Forelimb muscle (tissue), 1 donor: ENCODE measurements around the gene SCIN. TPM values are rescaled to one million over a fixed set of nuclear protein-coding genes. Genes with fewer than 3 reads are reported as not detected.

Experiments
- DNase-seq: peaks from one replicate; pipeline ENCODE4 v3.0.0-alpha.2; 2013; ENCODE audit warnings: low read depth
- polyA plus RNA-seq: library from polyadenylated mRNA; unstranded; fragments of 120-200 nt; gene quantifications from one replicate; pipeline ENCODE4 v1.2.1, GENCODE V29; 2013; ENCODE audit not compliant: insufficient read length

The SCIN gene
- polyA plus RNA-seq, 1 donor, result 0.34 TPM

GRCh38 chr7:12567015-12567414 is 3.5 kb upstream of the SCIN start:
- no peak for DNase-seq

- no peak for DNase-seq
Observed at GRCh38 chr7:12569673-12570072, 847 bp upstream of the SCIN start.

DNA sequence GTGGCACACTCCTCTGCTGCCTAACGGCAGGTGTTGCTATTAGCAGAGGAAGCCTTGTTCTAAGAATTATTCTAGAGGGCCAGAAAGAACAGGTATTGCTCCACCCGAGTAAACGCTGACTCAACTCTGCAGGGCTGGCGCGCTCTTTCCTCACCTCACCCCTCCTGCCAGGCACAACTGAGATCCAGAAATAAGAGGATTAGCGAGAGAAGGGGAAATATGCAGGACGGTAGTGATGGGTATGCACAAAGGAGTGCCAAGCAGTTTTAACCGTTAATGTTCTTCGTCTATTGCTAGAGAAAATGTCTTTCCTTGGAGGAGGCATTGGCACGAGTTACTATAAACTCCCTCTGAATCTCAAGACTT is 369 bp upstream of the SCIN start:
- DNase-seq, result no peak

- DNase-seq, result no peak
Observed at GRCh38 chr7:12571691-12572090, 1.2 kb downstream of the SCIN start.

DNA sequence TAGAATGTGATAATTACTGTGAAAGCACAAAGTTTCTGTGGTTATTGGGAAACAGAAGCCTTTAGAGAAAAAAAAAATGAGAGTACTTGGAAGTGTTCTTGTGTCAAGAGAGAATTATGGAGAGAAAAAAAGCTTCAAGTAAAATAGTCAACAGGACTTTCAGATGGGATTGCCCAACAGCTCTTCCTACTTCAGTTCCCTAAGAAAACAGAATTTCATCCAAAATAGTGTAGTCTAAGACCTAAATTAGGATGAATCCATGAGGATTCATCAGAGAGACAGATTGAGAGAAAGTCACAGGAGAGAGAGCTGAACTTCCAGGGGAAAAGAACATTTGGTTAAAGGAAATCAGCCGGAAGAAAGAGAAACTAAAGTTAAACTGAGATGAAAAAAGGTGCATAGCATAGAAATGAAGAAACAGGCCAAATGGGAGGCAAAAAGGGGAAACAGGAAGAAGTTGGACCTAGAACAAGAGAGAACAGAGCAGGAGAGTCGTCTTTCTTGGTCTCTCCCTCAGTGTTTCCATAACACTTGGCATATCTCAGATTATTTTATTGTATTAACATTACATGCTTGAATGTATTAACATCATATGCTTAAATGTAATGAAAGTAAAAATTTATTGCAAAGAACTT is 2.5 kb downstream of the SCIN start:
- no peak for DNase-seq

GRCh38 chr7:12573885-12574284 is 3.4 kb downstream of the SCIN start:
- no peak for DNase-seq

DNA sequence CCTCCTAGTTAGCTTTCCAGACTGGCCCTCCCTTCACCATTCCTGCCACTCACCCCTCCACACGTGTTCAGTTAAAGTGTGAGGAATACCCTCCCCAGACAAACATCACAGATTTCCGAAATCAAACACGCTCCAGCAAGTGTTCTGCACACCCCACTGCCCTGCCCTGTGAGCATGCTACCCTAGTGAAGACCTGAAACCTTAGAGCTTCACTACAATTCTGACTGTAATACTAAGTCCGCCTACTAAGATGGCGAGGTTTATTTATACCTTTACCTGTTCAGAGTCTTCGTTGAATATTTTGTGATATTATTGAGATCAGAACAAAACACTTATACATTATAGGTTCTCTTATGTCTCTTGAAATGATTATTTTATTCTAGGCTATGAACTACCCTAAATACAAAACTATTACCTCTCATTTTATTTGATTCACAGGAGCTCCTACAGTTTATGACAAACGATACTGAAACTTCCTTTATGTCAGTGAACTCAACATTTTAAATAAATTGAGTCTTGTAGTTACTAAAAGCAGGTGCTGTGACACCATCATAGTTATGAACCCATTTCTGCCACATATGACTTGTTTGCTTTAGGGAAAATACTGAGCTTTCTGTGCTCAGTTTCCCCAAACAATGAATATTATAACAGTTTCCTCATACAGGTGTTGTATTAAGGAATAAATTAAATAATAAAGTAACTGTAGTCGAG is 8.6 kb downstream of the SCIN start:
- DNase-seq, result no peak

GRCh38 chr7:12581897-12582296 is 11.4 kb downstream of the SCIN start:
- DNase-seq, result no peak

- DNase-seq, result no peak
Observed at GRCh38 chr7:12582362-12582761, 11.8 kb downstream of the SCIN start.

DNA sequence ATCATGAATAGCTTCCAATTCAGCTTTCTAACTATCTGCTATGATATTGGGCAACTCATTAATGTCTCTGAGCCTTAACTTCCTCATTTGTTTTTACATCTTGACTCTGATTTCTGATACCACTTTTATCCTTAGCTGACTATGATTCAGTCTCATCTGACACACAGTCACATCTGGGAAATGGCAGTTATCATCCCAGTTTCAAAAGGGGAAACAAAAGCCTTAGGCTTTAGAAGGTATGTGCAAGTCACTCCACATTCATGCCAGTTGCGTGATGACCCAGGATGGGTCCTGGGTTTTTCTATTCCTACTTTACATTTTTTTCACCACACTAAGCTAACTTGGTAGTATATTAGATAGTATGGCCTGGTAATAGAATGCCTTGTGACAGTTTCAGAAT is 12.7 kb downstream of the SCIN start:
- no peak for DNase-seq

GRCh38 chr7:12583922-12584321 is 13.4 kb downstream of the SCIN start:
- DNase-seq, result no peak

- no peak for DNase-seq
Observed at GRCh38 chr7:12584930-12585329, 14.4 kb downstream of the SCIN start.

DNA sequence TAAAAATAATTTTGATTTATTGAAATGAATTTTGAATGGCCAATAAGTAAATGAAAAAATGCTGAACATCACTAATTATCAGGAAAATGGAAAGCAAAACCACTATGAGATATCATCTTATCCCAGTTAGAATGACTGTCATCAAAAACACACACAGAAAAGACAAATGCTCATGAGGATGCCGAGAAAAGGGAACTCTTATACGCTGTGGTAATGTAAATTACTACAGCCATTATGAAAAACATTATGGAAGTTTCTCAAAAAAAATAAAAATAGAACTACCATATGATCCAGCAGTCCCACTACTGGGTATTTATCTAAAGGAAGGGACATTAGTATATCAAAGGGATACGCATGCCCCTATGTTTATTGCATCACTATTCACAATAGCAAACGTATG is 15.8 kb downstream of the SCIN start:
- no peak for DNase-seq

DNA sequence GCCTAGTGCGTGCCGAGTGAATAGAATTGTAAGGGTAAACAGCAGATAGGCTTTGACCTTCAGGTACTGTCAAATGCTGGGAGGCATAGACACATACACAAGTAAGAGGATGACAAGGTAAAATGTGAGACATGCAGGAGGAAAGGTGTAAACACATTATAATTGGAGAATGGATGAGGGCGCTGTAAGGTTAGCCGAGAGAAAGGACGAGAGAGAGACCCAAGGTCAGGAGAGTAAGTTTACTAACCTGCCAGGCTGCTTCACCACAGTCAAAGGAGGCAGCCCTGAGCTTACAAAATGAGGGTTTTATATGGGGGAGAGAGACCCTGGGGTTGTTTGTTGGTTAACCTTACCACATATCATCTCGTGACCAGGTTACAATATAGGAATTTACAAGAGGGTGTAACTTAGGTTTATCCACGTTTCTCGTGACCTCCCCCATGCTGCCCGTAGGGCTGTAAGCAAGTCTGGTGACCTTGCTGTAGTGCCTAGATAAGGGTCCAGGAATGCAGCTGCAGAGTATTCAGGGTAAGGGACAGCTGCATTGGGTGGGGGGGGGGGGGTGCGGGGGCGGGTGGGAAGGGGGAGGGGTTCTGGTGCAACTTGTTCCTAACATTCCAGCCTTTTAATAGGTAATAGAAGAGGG is 17.9 kb downstream of the SCIN start:
- DNase-seq, result no peak

- DNase-seq, result no peak
Observed at GRCh38 chr7:12590559-12590958, 20.0 kb downstream of the SCIN start.

GRCh38 chr7:12594122-12594897 is 23.8 kb downstream of the SCIN start:
- no peak for DNase-seq

GRCh38 chr7:12595148-12595547 is 24.6 kb downstream of the SCIN start:
- no peak for DNase-seq

GRCh38 chr7:12596225-12596790 is 25.8 kb downstream of the SCIN start:
- no peak for DNase-seq

DNA sequence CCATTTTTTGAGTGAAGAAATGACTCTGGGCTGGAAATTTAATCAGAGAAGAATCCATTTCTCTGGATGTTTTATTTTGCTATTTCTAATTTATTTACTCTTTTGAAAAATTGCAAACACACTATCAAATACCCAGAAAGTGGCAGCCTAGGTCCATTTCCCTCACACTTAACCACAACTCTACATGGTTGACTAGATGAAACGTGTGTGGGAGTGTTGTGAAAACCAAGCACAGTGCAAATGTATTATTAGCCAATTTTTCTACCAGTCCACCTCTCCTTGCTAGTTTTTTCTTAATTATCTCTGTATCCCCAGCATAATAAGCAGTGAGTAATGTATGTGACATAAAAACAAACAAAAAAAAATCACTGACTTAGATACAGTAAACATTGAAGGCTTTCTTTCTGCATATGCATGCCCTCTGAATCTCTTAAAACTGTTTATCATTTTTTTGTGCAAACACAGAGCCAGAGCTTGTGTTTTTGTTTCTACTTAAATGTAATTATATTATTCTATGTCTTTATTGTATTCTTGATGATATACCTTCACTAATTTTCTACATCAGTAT is 30.9 kb downstream of the SCIN start:
- DNase-seq, result no peak

DNA sequence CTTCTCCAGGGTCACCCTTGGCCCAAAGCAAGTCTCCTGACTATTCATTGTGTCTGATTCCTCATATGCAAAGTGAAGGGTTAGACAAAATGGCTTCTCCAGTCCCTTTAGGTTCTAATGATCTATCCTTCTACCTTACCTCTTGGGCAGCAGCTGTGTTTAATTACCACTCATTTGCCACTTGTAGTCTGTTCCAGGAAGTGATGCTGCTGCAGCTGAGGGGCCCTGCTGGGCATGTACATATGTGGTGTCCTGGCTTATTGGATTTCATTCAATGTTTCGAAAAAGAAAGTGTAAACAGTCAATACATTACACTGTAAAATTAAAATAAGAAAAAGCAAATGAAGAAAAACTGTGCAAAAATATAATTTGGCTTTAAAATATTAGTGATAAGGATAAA is 36.6 kb downstream of the SCIN start:
- DNase-seq, result no peak

DNA sequence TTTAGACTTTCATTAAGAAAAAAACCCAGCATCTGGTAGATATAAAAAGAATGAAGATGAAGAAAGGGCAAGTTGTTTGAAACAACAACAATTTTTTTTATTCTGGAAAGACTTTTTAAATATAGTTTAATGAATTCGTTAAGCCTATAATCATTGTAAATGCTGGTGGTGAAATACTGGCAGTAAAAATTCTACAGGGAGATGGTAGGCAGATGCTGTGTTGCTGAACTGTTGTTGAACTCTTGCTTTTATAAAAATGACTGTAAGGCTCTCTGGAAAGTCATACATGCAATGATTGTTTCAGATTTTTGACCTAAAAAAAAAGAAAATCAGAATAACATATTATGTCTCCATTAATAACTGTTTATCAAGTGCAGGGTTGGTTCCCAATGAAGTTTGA is 39.0 kb downstream of the SCIN start:
- no peak for DNase-seq

DNA sequence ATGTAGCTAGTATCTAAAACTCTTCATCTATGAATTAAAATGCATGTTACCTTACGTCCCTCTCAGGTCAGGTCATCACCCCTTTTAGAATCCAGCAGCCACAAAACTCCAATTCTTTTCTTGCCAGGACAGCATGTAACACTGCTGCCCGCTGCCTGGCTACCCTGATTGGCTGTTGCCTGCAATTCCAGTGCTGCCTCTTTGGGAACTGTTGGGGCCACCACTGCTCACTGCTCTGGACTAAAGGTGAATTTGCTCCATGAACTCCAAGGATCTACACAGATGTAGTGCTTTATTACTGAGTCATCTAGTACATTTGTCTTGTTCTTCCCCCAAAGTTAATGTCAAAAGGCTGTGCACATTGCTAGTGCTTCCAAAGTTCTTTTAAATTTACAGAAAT is 40.4 kb downstream of the SCIN start:
- no peak for DNase-seq
